HEK293T (cell line): ENCODE measurements around the gene C1R.

Experiments used
- BHLHE40 ChIP-seq: fragments of 450-650 bp; IDR thresholded peaks from 2 replicates; pipeline ENCODE4 v1.6.1; 2016; ENCODE audit warnings: mild to moderate bottlenecking, moderate library complexity, borderline replicate concordance
- ELF4 ChIP-seq: fragments of 450-650 bp; IDR thresholded peaks from 2 replicates; pipeline ENCODE4 v1.6.1; 2017; ENCODE audit warnings: antibody characterized with exemption
- SUZ12 ChIP-seq: fragments of 450-650 bp; IDR thresholded peaks from 2 replicates; pipeline ENCODE4 v1.6.1; 2016; ENCODE audit warnings: mild to moderate bottlenecking
- ZNF384 ChIP-seq: fragments of 450-650 bp; IDR thresholded peaks from 2 replicates; pipeline ENCODE4 v1.6.1; 2016

- TF ChIP-seq BHLHE40 (no peak), SUZ12 (no peak), ELF4 (no peak), ZNF384 (no peak)
Observed at GRCh38 chr12:7067096-7067495, 25.1 kb downstream of the C1R start.
